HEK293 (cell line): ENCODE data around the gene DCTN5.
A peak's percentile ranks its signal among the peaks of the same experiment; 100 is the strongest.

Experiments used
- CTCF ChIA-PET: fragments of 350-600 bp; formaldehyde crosslinking; extraction: SDS; loops from one replicate; lab custom pipeline; 2021; ENCODE audit warnings: antibody characterized with exemption; lab: Yijun Ruan, JAX
- POLR2A ChIA-PET: fragments of 300-600 bp; formaldehyde crosslinking; extraction: SDS; loops from one replicate; lab custom pipeline; 2020; ENCODE audit warnings: antibody characterized with exemption, inconsistent platforms; lab: Yijun Ruan, JAX
- H3K27ac ChIP-seq: fragments of 200-500 bp; sonication (Bioruptor generic); 2 replicates; pipeline ENCODE4 v1.5.1; 2014; ENCODE audit warnings: low read depth, low read length, control low read depth, inconsistent platforms; ENCODE audit errors: extremely low read depth
- H3K36me3 ChIP-seq, 2 experiments: fragments of 200-500 bp in 1 of 2; sonication (Bioruptor generic) in 1 of 2; 1 replicate in 1 of 2; 2 replicates in 1 of 2; pipeline ENCODE4 v1.5.1; 2014 to 2017; ENCODE audit warnings: inconsistent platforms in 2 of 2, low read length in 2 of 2; ENCODE audit not compliant: control insufficient read depth in 2 of 2, insufficient read depth in 1 of 2
- H3K4me1 ChIP-seq: fragments of 200-500 bp; sonication (Bioruptor generic); 2 replicates; pipeline ENCODE4 v1.5.1; 2014; ENCODE audit warnings: mild to moderate bottlenecking, low read length, inconsistent platforms; ENCODE audit not compliant: control insufficient read depth, insufficient read depth
- H3K4me3 ChIP-seq: 2 replicates; pipeline ENCODE4 v1.5.1; 2011; ENCODE audit warnings: low read depth, mild to moderate bottlenecking, control low read depth, low read length, moderate library complexity
- H3K9me3 ChIP-seq: fragments of 200-500 bp; sonication (Bioruptor generic); 2 replicates; pipeline ENCODE4 v1.5.1; 2014; ENCODE audit warnings: low read depth, low read length, inconsistent platforms; ENCODE audit not compliant: control insufficient read depth, insufficient read depth
- EGR2 ChIP-seq: fragments of 450-650 bp; formaldehyde crosslinking; IDR thresholded peaks from 2 replicates; pipeline ENCODE4 v1.5.1; 2016; ENCODE audit warnings: low read depth, missing biosample characterization, missing genetic modification characterization
- GLI4 ChIP-seq: fragments of 450-650 bp; formaldehyde crosslinking; IDR thresholded peaks from 2 replicates; pipeline ENCODE4 v1.5.1; 2016; ENCODE audit warnings: missing biosample characterization, missing genetic modification characterization
- MZF1 ChIP-seq: fragments of 450-650 bp; formaldehyde crosslinking; IDR thresholded peaks from 2 replicates; pipeline ENCODE4 v1.5.1; 2017; ENCODE audit warnings: missing biosample characterization, missing genetic modification characterization, borderline replicate concordance
- PRDM2 ChIP-seq: fragments of 450-650 bp; formaldehyde crosslinking; IDR thresholded peaks from 2 replicates; pipeline ENCODE4 v1.5.1; 2016; ENCODE audit warnings: missing biosample characterization, missing genetic modification characterization, borderline replicate concordance
- WT1 ChIP-seq: fragments of 450-650 bp; formaldehyde crosslinking; IDR thresholded peaks from 2 replicates; pipeline ENCODE4 v1.5.1; 2016; ENCODE audit warnings: missing biosample characterization, missing genetic modification characterization
- ZBTB17 ChIP-seq: fragments of 450-650 bp; formaldehyde crosslinking; IDR thresholded peaks from 2 replicates; pipeline ENCODE4 v1.5.1; 2016; ENCODE audit warnings: missing biosample characterization, missing genetic modification characterization
- ZFP37 ChIP-seq: fragments of 450-650 bp; formaldehyde crosslinking; IDR thresholded peaks from 2 replicates; pipeline ENCODE4 v1.5.1; 2016; ENCODE audit warnings: missing biosample characterization, missing genetic modification characterization
- ZNF112 ChIP-seq: fragments of 450-650 bp; formaldehyde crosslinking; IDR thresholded peaks from 2 replicates; pipeline ENCODE4 v1.5.0; 2017; ENCODE audit warnings: missing biosample characterization, missing genetic modification characterization
- ZNF121 ChIP-seq: fragments of 450-650 bp; formaldehyde crosslinking; IDR thresholded peaks from 2 replicates; pipeline ENCODE4 v1.5.1; 2016; ENCODE audit warnings: missing biosample characterization, missing genetic modification characterization
- ZNF16 ChIP-seq: fragments of 450-650 bp; formaldehyde crosslinking; IDR thresholded peaks from 2 replicates; pipeline ENCODE4 v1.5.1; 2016; ENCODE audit warnings: low read depth, missing biosample characterization, missing genetic modification characterization
- ZNF211 ChIP-seq: fragments of 450-650 bp; formaldehyde crosslinking; IDR thresholded peaks from 2 replicates; pipeline ENCODE4 v1.5.1; 2016; ENCODE audit warnings: low read depth, missing biosample characterization, missing genetic modification characterization
- ZNF239 ChIP-seq: fragments of 450-650 bp; formaldehyde crosslinking; IDR thresholded peaks from 2 replicates; pipeline ENCODE4 v1.5.1; 2016; ENCODE audit warnings: missing biosample characterization, missing genetic modification characterization
- ZNF449 ChIP-seq: fragments of 450-650 bp; formaldehyde crosslinking; IDR thresholded peaks from 2 replicates; pipeline ENCODE4 v1.5.1; 2017; ENCODE audit warnings: missing biosample characterization, mild to moderate bottlenecking, missing genetic modification characterization, moderate library complexity
- ZNF521 ChIP-seq: fragments of 450-650 bp; formaldehyde crosslinking; IDR thresholded peaks from 2 replicates; pipeline ENCODE4 v1.5.1; 2017; ENCODE audit warnings: missing biosample characterization, mild to moderate bottlenecking, missing genetic modification characterization
- ZNF623 ChIP-seq: fragments of 450-650 bp; formaldehyde crosslinking; IDR thresholded peaks from 2 replicates; pipeline ENCODE4 v1.5.1; 2016; ENCODE audit warnings: missing biosample characterization, missing genetic modification characterization
- ZNF624 ChIP-seq: fragments of 450-650 bp; formaldehyde crosslinking; IDR thresholded peaks from 2 replicates; pipeline ENCODE4 v1.5.1; 2017; ENCODE audit warnings: missing biosample characterization, missing genetic modification characterization
- ZNF639 ChIP-seq: fragments of 450-650 bp; formaldehyde crosslinking; IDR thresholded peaks from 2 replicates; pipeline ENCODE4 v1.5.1; 2016; ENCODE audit warnings: missing biosample characterization, missing genetic modification characterization
- ZNF660 ChIP-seq: fragments of 450-650 bp; IDR thresholded peaks from 2 replicates; pipeline ENCODE4 v1.5.1; 2018; ENCODE audit warnings: missing biosample characterization, mild to moderate bottlenecking, missing genetic modification characterization
- ZNF776 ChIP-seq: fragments of 450-650 bp; formaldehyde crosslinking; IDR thresholded peaks from 2 replicates; pipeline ENCODE4 v1.5.0; 2017; ENCODE audit warnings: missing biosample characterization, missing genetic modification characterization, borderline replicate concordance
- ZSCAN30 ChIP-seq: fragments of 450-650 bp; IDR thresholded peaks from 2 replicates; pipeline ENCODE4 v1.5.1; 2018; ENCODE audit warnings: missing biosample characterization, mild to moderate bottlenecking, missing genetic modification characterization, moderate library complexity
- ZSCAN4 ChIP-seq: fragments of 450-650 bp; formaldehyde crosslinking; IDR thresholded peaks from 2 replicates; pipeline ENCODE4 v1.5.1; 2017; ENCODE audit warnings: missing biosample characterization, missing genetic modification characterization

The DCTN5 gene

GRCh38 chr16:23704772-23705516 lies 63.7 kb downstream of the DCTN5 start (continued):
- TF ChIP-seq ZNF449 (tag by site-specific recombination), result no peak

GRCh38 chr16:23705517-23705902 lies 64.2 kb downstream of the DCTN5 start:
- H3K9me3 ChIP-seq, result no peaks in the 10 kb centered on the region
- TF ChIP-seq ZNF121 (0 out of 2 replicates have a peak, but pooled peaks have one; percentile 45), ZNF211 (tag by site-specific recombination) (no peak)

GRCh38 chr16:23706439-23706838 lies 65.2 kb downstream of the DCTN5 start:
- Histone ChIP-seq H3K36me3 (no peaks in the 10 kb centered on the region), H3K4me1 (no peaks in the 10 kb centered on the region), H3K9me3 (no peaks in the 10 kb centered on the region), H3K27ac (no peak overlapping the region), H3K4me3 (no peak overlapping the region)
- CTCF ChIA-PET, result interaction anchor here (0.9 kb wide), 1 partner anchor 98 kb away, joined by 4 read pairs; no protein-coding TSS in a partner anchor
- POLR2A ChIA-PET, result no interaction called here
- no peak for TF ChIP-seq ZNF521 (tag by site-specific recombination)
- no peak for TF ChIP-seq ZNF239 (tag by site-specific recombination)
- TF ChIP-seq ZNF660 (tag by site-specific recombination), result no peak
- no peak for TF ChIP-seq ZNF623 (tag by site-specific recombination)
- TF ChIP-seq WT1, result no peak
- TF ChIP-seq ZNF639 (tag by site-specific recombination), result no peak
- no peak for TF ChIP-seq ZFP37 (tag by site-specific recombination)
- TF ChIP-seq ZNF624, result no peak
- no peak for TF ChIP-seq ZSCAN4 (tag by site-specific recombination)
- no peak for TF ChIP-seq ZNF112 (tag by site-specific recombination)
- TF ChIP-seq PRDM2 (tag by site-specific recombination), result no peak
- no peak for TF ChIP-seq ZNF776 (tag by site-specific recombination)
- no peak for TF ChIP-seq GLI4 (tag by site-specific recombination)
- TF ChIP-seq ZSCAN30 (tag by site-specific recombination), result no peak
- TF ChIP-seq MZF1 (tag by site-specific recombination), result no peak
- TF ChIP-seq ZNF16 (tag by site-specific recombination), result no peak
- TF ChIP-seq EGR2 (tag by site-specific recombination), result no peak
- no peak for TF ChIP-seq ZBTB17

More at GRCh38 chr16:23705517-23705902, 64.2 kb downstream of the DCTN5 start:
- Histone ChIP-seq H3K27ac (no peak overlapping the region), H3K36me3 (no peaks in the 10 kb centered on the region), H3K4me1 (peaks cover 2% of the 10 kb centered on the region; the same call in 1 of the 2 replicates), H3K4me3 (no peak overlapping the region)
- CTCF ChIA-PET, result interaction anchor here (0.9 kb wide), 1 partner anchor 99 kb away, joined by 4 read pairs; no protein-coding TSS in a partner anchor
- POLR2A ChIA-PET, result no interaction called here
